Testis (tissue), 3 donors: ENCODE data around the gene KCNIP3. TPM values are rescaled to one million over a fixed set of nuclear protein-coding genes. Genes with fewer than 3 reads are reported as not detected.

Experiments used
- DNase-seq: peaks from one replicate; pipeline ENCODE4 v3.0.0-alpha.2; 2019
- H3K27ac ChIP-seq, 2 donors: fragments of 200-600 bp; sonication (generic); one replicate each; pipeline ENCODE4 v1.5.1; 2019
- H3K27me3 ChIP-seq: fragments of 200-600 bp; sonication (generic); one replicate; pipeline ENCODE4 v1.5.1; 2019
- H3K36me3 ChIP-seq: fragments of 200-600 bp; sonication (generic); one replicate; pipeline ENCODE4 v1.5.1; 2017; ENCODE audit warnings: low read depth; ENCODE audit errors: missing control alignments
- H3K4me1 ChIP-seq: fragments of 200-600 bp; sonication (generic); one replicate; pipeline ENCODE4 v1.5.1; 2019
- H3K4me3 ChIP-seq, 2 donors: fragments of 200-600 bp; sonication (generic); one replicate each; pipeline ENCODE4 v1.5.1; 2017 to 2019
- H3K9me3 ChIP-seq: fragments of 200-600 bp; sonication (generic); one replicate; pipeline ENCODE4 v1.5.1; 2017
- CTCF ChIP-seq, 3 experiments: fragments of 450-650 bp in 2 of 3; fragments of 200-600 bp in 1 of 3; sonication (generic) in 1 of 3; IDR thresholded peaks; one replicate each; pipeline ENCODE4 v1.5.1; 2016 to 2019; ENCODE audit warnings: antibody characterized with exemption in 3 of 3, mild to moderate bottlenecking in 2 of 3, moderate library complexity in 1 of 3
- POLR2A ChIP-seq: fragments of 450-650 bp; IDR thresholded peaks from one replicate; pipeline ENCODE4 v1.6.1; 2017; ENCODE audit warnings: antibody characterized with exemption, mild to moderate bottlenecking, moderate library complexity
- WGBS, 2 donors: methylation state at CpG; one replicate each; pipeline ENCODE4 v1.1.5; 2018; 5-methylcytosine and 5-hydroxymethylcytosine counted together
- intact Hi-C: fragments of 100-400 bp; cut with DNase I; formaldehyde crosslinking; loops from one replicate; pipeline ENCODE4 v1.15.1; 2023; ENCODE audit warnings: low total_unique reads
- polyA plus RNA-seq: library from polyadenylated mRNA; stranded (reverse); fragments of 350-450 nt; fragmentation: Illumina TruSeq; extraction: RNeasy Lipid Tissue Mini Kit (QIAGEN cat#74804); gene quantifications from one replicate; pipeline ENCODE4 v1.2.3, GENCODE V29; 2014; ENCODE audit warnings: low read depth, low replicate concordance; ENCODE audit not compliant: insufficient read depth
- total RNA-seq, 2 donors: library from RNA; depleted of rRNA; stranded (reverse); fragments of >200 nt; gene quantifications; one replicate each; pipeline ENCODE4 v1.2.3, GENCODE V29; 2016

The KCNIP3 gene
- total and polyA plus RNA-seq, 3 donors from 2014 or later = 23.9 to 69.1 (median 43.4) TPM

DNA sequence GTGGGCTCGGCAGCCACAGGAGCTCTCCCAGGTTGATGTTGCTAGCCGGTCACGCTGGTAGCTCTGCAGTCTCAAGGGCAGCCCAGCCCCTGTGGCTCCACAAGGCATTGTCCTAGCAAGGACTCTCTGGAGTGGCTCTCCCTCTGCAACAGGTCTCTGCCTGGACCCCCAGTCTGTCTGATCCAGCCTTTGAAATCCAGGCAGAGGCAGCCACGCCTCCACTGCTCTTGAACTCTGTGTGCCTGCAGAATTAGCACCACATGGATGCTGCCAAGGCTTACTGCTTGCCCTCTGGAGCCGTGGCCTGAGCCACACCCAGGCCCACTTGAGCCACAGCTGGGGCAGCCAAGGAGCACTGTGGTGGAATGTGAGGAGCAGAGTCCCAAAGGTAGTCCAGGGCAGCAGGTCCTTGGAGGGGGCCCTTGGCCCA lies 62.4 kb downstream of the KCNIP3 start:
- DNase-seq = no peak
- TF ChIP-seq CTCF (IDR thresholded peaks at IDR 0.05) (no peak), POLR2A (no peak)
- no peaks in the 10 kb centered on the region for H3K9me3 ChIP-seq
- H3K36me3 ChIP-seq = no peaks in the 10 kb centered on the region
- no peak overlapping the region for H3K27ac ChIP-seq
- 64 to 72% methylated on average over 3 to 5 of the region's 5 CpGs for WGBS, 2 donors
- H3K4me3 ChIP-seq = no peak overlapping the region
- H3K4me1 ChIP-seq = peaks cover 11% of the 10 kb centered on the region
- intact Hi-C loops = no loop called here
- no peaks in the 10 kb centered on the region for H3K27me3 ChIP-seq

DNA sequence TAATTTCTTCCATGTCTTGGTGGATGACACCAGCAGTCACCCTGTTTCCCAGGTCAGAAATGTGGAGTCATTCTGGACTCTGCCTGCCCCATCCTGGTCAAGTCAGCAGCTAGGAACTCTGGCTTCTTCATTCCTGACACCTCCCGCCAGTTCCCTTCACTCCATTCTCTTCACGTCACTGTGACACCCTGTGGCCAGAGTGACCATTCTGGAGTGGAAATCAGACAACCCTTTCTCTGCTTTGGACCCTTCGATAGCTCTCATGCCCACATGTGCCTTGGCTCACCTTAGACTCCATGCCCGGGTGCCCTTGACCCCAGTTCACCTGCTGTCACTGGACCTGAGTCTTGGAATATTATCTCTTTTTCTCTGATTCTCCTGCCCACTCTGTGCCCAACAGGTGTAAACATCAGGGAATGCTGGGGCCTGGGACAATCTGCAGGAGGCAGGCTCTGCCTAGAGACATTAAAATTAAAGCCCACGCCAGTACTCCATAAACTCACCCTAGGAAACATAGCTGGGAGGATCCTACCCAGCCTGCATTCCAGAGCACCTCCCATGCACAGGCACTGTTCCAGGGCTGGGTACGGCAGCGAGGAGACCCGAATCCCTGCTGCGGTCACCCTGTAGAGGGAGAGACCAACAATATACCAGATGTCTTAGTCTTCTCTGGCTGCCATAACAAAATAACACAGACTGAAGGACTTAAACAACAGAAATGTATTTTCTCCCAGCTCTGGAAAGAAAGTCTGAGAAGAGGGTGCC lies 64.3 kb downstream of the KCNIP3 start:
- no peaks in the 10 kb centered on the region for H3K27me3 ChIP-seq
- TF ChIP-seq CTCF (IDR thresholded peaks at IDR 0.05) (no peak), POLR2A (no peak)
- H3K4me3 ChIP-seq = no peak overlapping the region
- DNase-seq = no peak
- H3K9me3 ChIP-seq = no peaks in the 10 kb centered on the region
- peaks cover 11% of the 10 kb centered on the region for H3K4me1 ChIP-seq
- H3K36me3 ChIP-seq = no peaks in the 10 kb centered on the region
- H3K27ac ChIP-seq = no peak overlapping the region
- intact Hi-C loops = no loop called here
- WGBS, 2 donors = 70 to 74% methylated on average over 9 of the region's 9 CpGs

GRCh38 chr2:95362486-95362885 lies 65.3 kb downstream of the KCNIP3 start:
- no peak for TF ChIP-seq CTCF (IDR thresholded peaks at IDR 0.05)
- TF ChIP-seq POLR2A = no peak
- H3K27ac ChIP-seq = no peak overlapping the region
- no peaks in the 10 kb centered on the region for H3K27me3 ChIP-seq
- no peaks in the 10 kb centered on the region for H3K36me3 ChIP-seq
- no peaks in the 10 kb centered on the region for H3K9me3 ChIP-seq
- DNase-seq = no peak
- peaks cover 11% of the 10 kb centered on the region for H3K4me1 ChIP-seq
- no peak overlapping the region for H3K4me3 ChIP-seq
- 89 to 94% methylated on average over 9 of the region's 9 CpGs for WGBS, 2 donors
- intact Hi-C loops = no loop called here

DNA sequence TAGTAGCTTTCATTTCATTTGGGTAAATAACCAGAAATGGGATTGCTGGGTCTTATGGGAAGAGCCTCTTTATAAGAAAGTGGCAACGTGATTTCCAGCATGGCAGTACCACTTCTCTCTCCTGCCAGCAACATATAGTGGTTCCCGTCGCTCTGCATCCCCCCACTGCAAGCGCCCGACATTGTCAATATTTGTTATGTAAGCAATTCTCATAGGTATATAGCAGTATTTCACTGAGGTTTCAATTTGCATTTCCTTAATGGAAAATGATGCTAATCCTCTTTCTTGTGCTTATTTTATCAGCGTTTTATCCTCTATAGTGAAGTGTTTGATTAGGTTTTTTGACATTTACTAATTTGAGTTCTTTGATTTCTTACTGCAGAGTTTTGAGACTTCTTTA lies 69.4 kb downstream of the KCNIP3 start:
- WGBS, 2 donors = 89 to 91% methylated on average over 6 of the region's 6 CpGs
- no peaks in the 10 kb centered on the region for H3K27me3 ChIP-seq
- H3K9me3 ChIP-seq = no peaks in the 10 kb centered on the region
- TF ChIP-seq POLR2A = no peak
- no peak for TF ChIP-seq CTCF (IDR thresholded peaks at IDR 0.05)
- H3K4me3 ChIP-seq = no peak overlapping the region
- H3K36me3 ChIP-seq = no peaks in the 10 kb centered on the region
- no peak overlapping the region for H3K27ac ChIP-seq
- no peak for DNase-seq
- intact Hi-C loops = no loop called here
- peaks cover under 1% of the 10 kb centered on the region for H3K4me1 ChIP-seq
